Memory B cell (primary cell): Measurements from ENCODE around the gene LIPH.
A peak's percentile ranks its signal among the peaks of the same experiment; 100 is the strongest.
"Not testable (repeated sequence)": the region's sequence is repeated elsewhere in the genome, so short reads cannot be mapped to it uniquely, and the experiment has no call there.

Experiments used
- ATAC-seq: fragments of 150-1000 bp; cut with Tn5 transposase; 2 replicates; pipeline ENCODE4 v1.10.0; 2021; ENCODE audit warnings: low read depth, mild to moderate bottlenecking, moderate library complexity
- DNase-seq, 2 donors: peaks; one replicate each; pipeline ENCODE4 v3.0.0; 2022; ENCODE audit warnings: low spot score in 2 of 2
- H3K27ac Mint-ChIP-seq: one replicate; pipeline ENCODE4 v1.8.0; 2022; ENCODE audit warnings: mild to moderate bottlenecking, moderate library complexity, mixed read lengths
- H3K27me3 Mint-ChIP-seq: one replicate; pipeline ENCODE4 v1.8.0; 2022; ENCODE audit warnings: mixed read lengths
- H3K36me3 Mint-ChIP-seq: one replicate; pipeline ENCODE4 v1.8.0; 2022; ENCODE audit warnings: mild to moderate bottlenecking, mixed read lengths
- H3K4me1 Mint-ChIP-seq: one replicate; pipeline ENCODE4 v1.8.0; 2022; ENCODE audit warnings: mixed read lengths
- H3K4me3 Mint-ChIP-seq: one replicate; pipeline ENCODE4 v1.8.0; 2022; ENCODE audit warnings: mild to moderate bottlenecking, moderate library complexity, mixed read lengths
- H3K9me3 Mint-ChIP-seq: one replicate; pipeline ENCODE4 v1.8.0; 2022; ENCODE audit warnings: mixed read lengths

The LIPH gene

GRCh38 chr3:185552358-185552877, at the start of gene LIPH:
Gene LIPH, minus strand, starts transcription at chr3:185552588. Its CDS starts 117 bp downstream, at chr3:185552471.
- no peak within 1 kb of the TSS for H3K27ac Mint-ChIP-seq
- no peak for ATAC-seq

GRCh38 chr3:185595526-185595925, 43.1 kb upstream of the LIPH start:
- Mint-ChIP-seq H3K27ac (peak overlapping the region; percentile 93), H3K4me1 (peaks cover 8% of the 10 kb centered on the region), H3K9me3 (no peaks in the 10 kb centered on the region), H3K27me3 (no peaks in the 10 kb centered on the region), H3K36me3 (peaks cover 13% of the 10 kb centered on the region), H3K4me3 (peak overlapping the region; percentile 70)
- ATAC-seq (peak; percentile 95), DNase-seq (no peak)

More at GRCh38 chr3:185552358-185552877, at the start of gene LIPH:
- DNase-seq: no peak
- peaks cover 6% of the 10 kb centered on the region for H3K4me1 Mint-ChIP-seq
- H3K27me3 Mint-ChIP-seq: no peaks in the 10 kb centered on the region
- no peaks in the 10 kb centered on the region for H3K36me3 Mint-ChIP-seq
- H3K4me3 Mint-ChIP-seq: no peak within 1 kb of the TSS
- no peaks in the 10 kb centered on the region for H3K9me3 Mint-ChIP-seq

DNA sequence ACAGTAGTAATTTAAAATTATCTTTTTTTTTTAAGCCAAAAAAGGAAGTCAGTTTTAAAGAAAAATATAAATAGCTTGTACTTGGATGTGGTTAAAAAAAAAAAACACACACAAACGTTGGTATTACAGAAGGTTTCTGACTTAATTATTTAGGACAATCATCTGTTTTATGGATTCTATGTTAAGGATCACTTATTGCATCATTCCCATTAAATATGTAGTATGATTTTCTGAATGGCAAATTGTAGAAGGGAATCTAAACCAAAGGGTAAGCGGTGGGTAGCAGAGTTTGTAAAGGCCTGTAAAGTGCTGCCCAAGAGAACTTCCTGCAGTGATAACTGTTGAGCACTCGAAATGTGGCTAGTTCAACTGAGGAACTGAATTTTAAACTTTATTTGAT, 41.7 kb upstream of the LIPH start:
- Mint-ChIP-seq H3K27ac (no peak overlapping the region), H3K9me3 (no peaks in the 10 kb centered on the region), H3K4me1 (peaks cover 8% of the 10 kb centered on the region), H3K36me3 (peaks cover 10% of the 10 kb centered on the region), H3K4me3 (no peak overlapping the region), H3K27me3 (no peaks in the 10 kb centered on the region)
- DNase-seq: no peak
- ATAC-seq: no peak

GRCh38 chr3:185586686-185587039, 34.3 kb upstream of the LIPH start:
- ATAC-seq (no peak), DNase-seq (no peak)
- no peaks in the 10 kb centered on the region for H3K27me3 Mint-ChIP-seq
- H3K36me3 Mint-ChIP-seq: peaks cover 2% of the 10 kb centered on the region
- H3K9me3 Mint-ChIP-seq: no peaks in the 10 kb centered on the region
- peaks cover 17% of the 10 kb centered on the region for H3K4me1 Mint-ChIP-seq
- H3K27ac Mint-ChIP-seq: peak overlapping the region; percentile 93
- H3K4me3 Mint-ChIP-seq: peak overlapping the region; percentile 90

DNA sequence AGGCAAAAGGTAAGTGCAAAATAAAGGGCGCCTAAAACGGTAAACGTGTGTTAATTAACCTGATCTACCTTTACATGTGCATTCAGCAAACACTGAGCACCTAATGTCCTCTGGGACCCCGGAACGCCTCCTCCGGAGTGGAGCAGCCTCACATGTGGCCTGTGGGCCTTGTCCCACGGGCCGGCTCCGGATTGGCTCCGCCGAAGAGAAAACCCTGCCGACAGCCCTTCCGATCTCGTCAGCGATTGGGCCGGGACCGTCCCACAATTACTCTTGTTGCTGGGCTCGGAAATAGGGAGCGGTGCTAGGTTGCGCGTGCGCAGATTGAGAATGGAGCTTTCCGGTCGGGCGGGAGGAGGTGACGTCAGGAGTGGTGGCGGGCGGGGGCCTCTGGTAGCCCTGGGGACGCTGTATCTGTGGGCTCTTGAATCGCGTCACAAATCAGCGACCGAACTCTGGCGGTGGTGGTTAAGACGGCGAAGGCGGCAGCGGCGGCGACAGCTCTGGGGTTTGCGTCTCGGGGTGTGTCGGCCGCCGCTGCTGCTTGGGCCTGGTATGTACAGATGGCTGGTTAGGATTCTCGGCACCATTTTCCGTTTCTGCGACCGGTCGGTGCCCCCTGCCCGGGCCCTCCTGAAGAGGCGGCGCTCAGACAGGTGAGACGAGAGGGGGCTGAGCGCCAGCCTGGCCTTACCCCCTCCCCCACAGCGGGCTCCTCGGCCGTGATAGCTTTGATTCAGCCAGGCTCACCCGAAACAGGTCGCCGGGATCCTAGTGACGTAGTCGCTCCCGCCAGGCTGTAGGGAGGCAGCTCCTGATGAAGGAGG, 33.7 kb upstream of the LIPH start, which contains the start of gene SENP2:
Gene SENP2 (plus strand): TSS at position 437 of the 827 bp plus-strand sequence. CDS start 119 bp downstream, at position 556.
- Mint-ChIP-seq H3K4me1 (peaks cover 17% of the 10 kb centered on the region), H3K9me3 (no peaks in the 10 kb centered on the region), H3K27me3 (no peaks in the 10 kb centered on the region), H3K4me3 (peak within 1 kb of the TSS; percentile 90), H3K27ac (peak within 1 kb of the TSS; percentile 93), H3K36me3 (peaks cover 2% of the 10 kb centered on the region)
- ATAC-seq (peak; percentile 87), DNase-seq (peak; percentile 98 to 100)

GRCh38 chr3:185585518-185585858, 33.1 kb upstream of the LIPH start:
- H3K27ac Mint-ChIP-seq: peak overlapping the region; percentile 93
- ATAC-seq: no peak
- H3K9me3 Mint-ChIP-seq: no peaks in the 10 kb centered on the region

DNA sequence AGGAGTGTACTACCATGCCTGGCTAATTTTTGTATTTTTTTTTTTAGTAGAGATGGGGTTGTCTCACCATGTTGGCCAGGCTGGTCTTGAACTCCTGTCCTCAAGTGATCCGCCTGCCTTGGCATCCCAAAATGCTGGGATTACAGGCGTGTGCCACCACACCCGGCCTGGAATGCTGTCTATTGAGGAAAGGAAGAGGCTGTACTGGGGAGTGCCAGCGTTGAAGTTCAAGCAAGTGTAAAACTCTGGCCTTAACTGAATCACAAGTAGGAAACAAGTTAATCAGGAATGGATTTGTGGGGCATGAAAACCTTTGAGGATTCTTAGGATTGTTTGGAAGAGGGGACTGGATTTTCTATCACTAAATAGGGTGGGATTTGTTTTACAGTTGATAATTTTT, 32.3 kb upstream of the LIPH start:
- Mint-ChIP-seq H3K27ac (no peak overlapping the region), H3K27me3 (no peaks in the 10 kb centered on the region)
- ATAC-seq: no peak

More at GRCh38 chr3:185585518-185585858, 33.1 kb upstream of the LIPH start:
- peaks cover 17% of the 10 kb centered on the region for H3K4me1 Mint-ChIP-seq
- DNase-seq: no peak
- H3K36me3 Mint-ChIP-seq: no peaks in the 10 kb centered on the region
- peak overlapping the region; percentile 90 for H3K4me3 Mint-ChIP-seq
- H3K27me3 Mint-ChIP-seq: no peaks in the 10 kb centered on the region

DNA sequence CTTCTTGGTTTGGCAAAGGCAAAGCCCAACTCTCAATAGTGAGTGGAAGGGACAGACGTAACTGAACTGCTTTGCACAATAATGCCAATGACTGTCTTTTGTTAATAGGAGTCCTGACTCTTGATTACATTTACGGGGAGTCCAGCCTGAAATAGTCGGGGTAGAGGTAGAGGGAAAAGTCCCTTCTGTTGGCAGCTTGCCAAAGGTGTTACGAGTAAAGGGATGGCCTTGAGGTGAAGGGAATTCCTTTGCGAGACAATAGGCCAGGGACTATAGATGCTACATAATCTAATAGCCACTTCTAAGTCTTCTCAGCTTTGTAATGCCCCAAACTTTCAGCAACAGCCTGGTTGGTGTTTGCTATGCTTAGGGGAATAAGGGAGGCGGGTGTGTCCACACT, 31.5 kb upstream of the LIPH start:
- no peak for DNase-seq
- H3K27me3 Mint-ChIP-seq: no peaks in the 10 kb centered on the region
- no peaks in the 10 kb centered on the region for H3K36me3 Mint-ChIP-seq
- H3K27ac Mint-ChIP-seq: no peak overlapping the region
- no peaks in the 10 kb centered on the region for H3K9me3 Mint-ChIP-seq
- H3K4me3 Mint-ChIP-seq: no peak overlapping the region
- no peak for ATAC-seq
- H3K4me1 Mint-ChIP-seq: peaks cover 17% of the 10 kb centered on the region

More for the DNA sequence above, 32.3 kb upstream of the LIPH start:
- peak overlapping the region; percentile 57 for H3K4me3 Mint-ChIP-seq
- peaks cover 17% of the 10 kb centered on the region for H3K4me1 Mint-ChIP-seq
- no peaks in the 10 kb centered on the region for H3K9me3 Mint-ChIP-seq
- DNase-seq: no peak
- no peaks in the 10 kb centered on the region for H3K36me3 Mint-ChIP-seq

DNA sequence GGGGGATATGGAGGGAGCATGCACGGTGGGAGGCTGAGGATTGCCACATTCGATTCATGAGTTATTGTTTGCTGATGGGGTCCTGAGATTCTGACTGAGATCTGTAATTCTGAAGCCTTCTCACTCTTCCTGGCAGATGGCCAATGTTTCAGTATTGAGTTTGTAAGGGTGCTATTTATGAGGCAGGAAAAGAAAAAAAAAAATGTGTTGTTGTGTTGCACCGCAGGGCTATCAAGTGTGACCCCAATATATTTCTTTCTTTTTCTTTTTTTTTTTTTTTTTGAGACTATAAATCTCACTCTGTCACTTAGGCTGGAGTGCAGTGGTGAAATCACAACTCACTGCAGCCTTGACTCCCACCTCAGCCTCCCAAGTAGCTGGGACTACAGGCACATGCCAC, 30.5 kb upstream of the LIPH start:
- Mint-ChIP-seq H3K27ac (no peak overlapping the region), H3K36me3 (no peaks in the 10 kb centered on the region), H3K9me3 (no peaks in the 10 kb centered on the region), H3K4me1 (peaks cover 10% of the 10 kb centered on the region), H3K27me3 (no peaks in the 10 kb centered on the region), H3K4me3 (no peak overlapping the region)
- DNase-seq (no peak), ATAC-seq (no peak)

DNA sequence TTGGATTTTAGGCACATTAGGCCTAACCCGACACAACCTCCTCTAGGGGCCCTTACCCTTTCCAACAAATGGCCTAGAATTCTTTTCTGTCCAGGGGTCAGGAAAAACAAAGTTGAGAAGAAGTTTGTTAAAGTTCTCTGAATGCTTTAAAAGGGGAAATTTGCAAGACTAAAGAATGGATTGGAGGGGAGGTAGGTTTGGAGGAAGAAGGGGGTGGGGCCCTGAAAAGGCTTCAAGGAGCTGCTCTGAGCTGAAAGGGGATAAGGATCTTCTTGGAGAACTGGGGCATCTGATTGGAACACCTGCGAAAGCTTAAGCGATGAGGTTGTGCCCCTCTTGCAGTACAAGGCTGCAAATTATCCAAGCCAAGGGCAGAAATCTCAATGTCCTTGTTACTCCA, 29.8 kb upstream of the LIPH start:
- ATAC-seq: no peak
- Mint-ChIP-seq H3K27me3 (no peaks in the 10 kb centered on the region), H3K4me1 (peaks cover 10% of the 10 kb centered on the region), H3K4me3 (no peak overlapping the region), H3K9me3 (no peaks in the 10 kb centered on the region), H3K27ac (no peak overlapping the region), H3K36me3 (no peaks in the 10 kb centered on the region)
- DNase-seq: no peak

DNA sequence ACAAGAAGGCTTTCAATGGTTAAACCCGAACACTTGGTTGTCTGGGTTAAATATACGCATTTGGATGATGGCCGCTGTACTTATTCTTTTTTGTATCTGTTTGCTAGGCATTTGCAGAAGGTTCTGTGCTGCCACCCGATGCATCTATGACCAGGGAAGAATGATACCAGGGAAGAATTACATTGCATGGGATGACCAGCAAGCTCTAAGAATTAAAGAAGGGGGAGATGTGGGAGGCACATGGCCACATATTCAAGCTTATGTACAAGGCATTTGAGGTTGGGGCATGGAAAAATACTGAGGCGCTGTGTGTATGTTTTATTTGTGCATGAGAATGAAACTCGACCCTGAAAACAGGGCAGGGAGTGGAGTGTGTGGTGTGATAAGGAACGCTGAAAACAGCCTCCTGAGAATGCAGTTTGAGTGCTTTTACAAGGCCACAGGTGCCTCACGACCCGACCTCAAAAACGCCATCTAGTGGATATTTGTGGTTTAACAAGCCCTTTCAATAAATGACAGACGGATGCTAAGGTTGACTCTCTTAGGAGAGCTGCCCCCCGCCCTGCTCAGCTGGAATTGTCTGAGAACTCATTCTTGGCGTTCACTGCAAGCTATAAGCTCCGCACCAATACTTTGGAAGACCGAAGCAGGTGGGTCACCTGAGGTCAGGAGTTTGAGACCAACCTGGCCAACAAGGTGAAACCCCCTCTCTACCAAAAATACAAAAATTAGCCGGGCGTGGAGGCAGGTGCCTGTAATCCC, 22.9 kb upstream of the LIPH start:
- DNase-seq (peak; percentile 31 to 49), ATAC-seq (peak; percentile 83)
- H3K27ac Mint-ChIP-seq, H3K4me3 Mint-ChIP-seq, H3K36me3 Mint-ChIP-seq, H3K9me3 Mint-ChIP-seq, H3K4me1 Mint-ChIP-seq, H3K27me3 Mint-ChIP-seq: not testable (repeated sequence)

DNA sequence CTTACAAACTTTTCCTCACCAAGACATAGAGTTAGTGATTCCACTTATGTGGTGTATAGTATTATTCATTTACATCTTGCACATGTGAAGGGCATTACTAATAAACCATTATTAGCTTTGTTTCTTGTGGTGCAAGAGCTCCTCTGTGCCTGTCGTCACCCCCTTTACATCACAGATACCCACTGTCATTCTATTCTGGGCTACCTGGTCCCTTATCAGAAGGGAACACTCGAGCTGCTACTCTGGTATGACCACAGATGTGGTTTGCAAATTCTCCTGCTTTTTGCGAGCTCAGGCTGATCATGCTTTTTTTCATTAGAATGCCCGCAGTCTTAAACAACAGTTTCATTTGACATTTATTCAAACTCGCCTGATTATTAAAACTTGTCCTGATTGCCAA, 19.8 kb upstream of the LIPH start:
- H3K9me3 Mint-ChIP-seq: peaks cover 9% of the 10 kb centered on the region
- H3K4me3 Mint-ChIP-seq: no peak overlapping the region
- no peaks in the 10 kb centered on the region for H3K27me3 Mint-ChIP-seq
- peaks cover 6% of the 10 kb centered on the region for H3K4me1 Mint-ChIP-seq
- DNase-seq (no peak), ATAC-seq (no peak)
- H3K36me3 Mint-ChIP-seq: no peaks in the 10 kb centered on the region
- no peak overlapping the region for H3K27ac Mint-ChIP-seq

DNA sequence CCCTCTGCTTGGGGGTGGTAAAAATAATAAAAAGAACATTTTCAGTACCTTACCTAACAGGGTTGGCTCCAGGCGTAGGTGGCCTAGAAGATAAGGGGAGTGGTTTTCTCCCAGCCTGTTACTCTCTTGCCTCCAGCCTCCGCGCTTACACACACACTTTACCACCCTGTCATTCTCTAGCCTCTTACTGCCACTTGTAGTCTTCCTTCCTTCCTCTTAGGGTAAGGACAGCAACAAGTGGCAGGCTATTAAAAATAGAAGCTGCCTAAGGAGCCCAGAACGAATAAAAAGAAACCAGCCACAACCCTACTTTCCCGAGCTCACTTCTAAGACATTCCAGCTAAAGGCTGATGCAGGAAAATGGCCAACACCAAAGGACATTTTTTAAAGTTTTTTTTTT, 9.6 kb upstream of the LIPH start:
- Mint-ChIP-seq H3K9me3 (no peaks in the 10 kb centered on the region), H3K27me3 (peaks cover 3% of the 10 kb centered on the region), H3K27ac (no peak overlapping the region), H3K36me3 (no peaks in the 10 kb centered on the region), H3K4me1 (peaks cover 10% of the 10 kb centered on the region), H3K4me3 (no peak overlapping the region)
- DNase-seq: no peak
- ATAC-seq: no peak

DNA sequence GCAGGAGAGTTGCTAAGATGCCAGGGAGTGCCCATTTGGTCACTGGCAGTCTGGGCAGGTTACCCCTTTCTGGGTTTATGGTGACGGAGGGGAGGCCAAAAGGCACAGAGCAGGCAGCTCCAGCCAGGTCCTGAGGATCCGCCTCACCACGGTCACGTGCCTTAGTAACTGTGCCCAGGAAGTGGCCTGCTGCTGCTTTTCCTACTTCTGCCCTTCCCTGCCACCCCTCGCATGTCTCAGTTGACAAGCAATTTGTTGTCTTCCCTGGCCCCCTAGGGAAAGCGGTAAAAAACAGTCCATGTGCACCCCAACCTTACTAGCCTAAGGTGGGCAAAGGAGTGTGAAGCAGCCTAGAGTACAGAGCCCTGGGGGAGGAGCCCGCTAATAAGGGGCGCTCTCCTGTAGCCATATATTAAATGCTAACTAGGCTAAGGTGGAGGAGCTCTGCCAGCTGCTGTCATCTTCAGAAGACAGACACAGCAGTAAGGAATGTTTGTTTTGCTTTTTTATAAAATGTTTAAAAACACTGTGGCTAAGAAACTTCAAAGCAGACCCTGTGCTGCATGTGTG, 9.1 kb upstream of the LIPH start:
- Mint-ChIP-seq H3K4me1 (peaks cover 10% of the 10 kb centered on the region), H3K27ac (no peak overlapping the region), H3K9me3 (no peaks in the 10 kb centered on the region), H3K27me3 (peaks cover 3% of the 10 kb centered on the region), H3K4me3 (no peak overlapping the region), H3K36me3 (no peaks in the 10 kb centered on the region)
- no peak for ATAC-seq
- DNase-seq: no peak
